NCI-H446 treated with DMSO at 0.1 percent for 48 hours (cell line): ENCODE results near the gene CD300E.
"Not testable (repeated sequence)": the region's sequence is repeated elsewhere in the genome, so short reads cannot be mapped to it uniquely, and the experiment has no call there.

Experiments used
- DNase-seq: peaks from one replicate; lab custom pipeline; 2025; lab: John Stamatoyannopoulos, UW

Gene CD300E, protein sequence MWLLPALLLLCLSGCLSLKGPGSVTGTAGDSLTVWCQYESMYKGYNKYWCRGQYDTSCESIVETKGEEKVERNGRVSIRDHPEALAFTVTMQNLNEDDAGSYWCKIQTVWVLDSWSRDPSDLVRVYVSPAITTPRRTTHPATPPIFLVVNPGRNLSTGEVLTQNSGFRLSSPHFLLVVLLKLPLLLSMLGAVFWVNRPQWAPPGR

DNA sequence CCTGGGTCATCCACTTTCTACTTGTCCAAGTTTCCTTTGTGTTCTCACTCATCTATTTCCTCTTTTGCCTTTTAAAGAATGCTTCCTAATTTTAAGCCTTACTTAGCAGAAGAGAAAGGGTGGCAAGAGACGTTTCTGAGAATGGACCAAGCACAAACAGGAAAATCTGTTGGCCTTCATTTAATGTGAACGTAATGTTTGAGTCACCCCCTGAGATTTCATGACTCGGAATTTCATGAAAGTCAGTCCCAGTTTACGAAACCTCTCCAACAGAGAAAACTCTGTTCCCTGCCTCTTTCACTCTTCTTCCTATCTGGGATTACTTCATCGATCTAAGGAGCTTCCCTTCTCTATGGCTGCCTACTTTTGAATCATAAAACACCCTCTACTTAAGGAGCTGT is at the start of gene CD300E:
TSS of gene CD300E (minus strand) at position 46 of the 401 bp plus-strand sequence. CDS start 117 bp downstream, outside the sequence.
- DNase-seq: no peak

DNA sequence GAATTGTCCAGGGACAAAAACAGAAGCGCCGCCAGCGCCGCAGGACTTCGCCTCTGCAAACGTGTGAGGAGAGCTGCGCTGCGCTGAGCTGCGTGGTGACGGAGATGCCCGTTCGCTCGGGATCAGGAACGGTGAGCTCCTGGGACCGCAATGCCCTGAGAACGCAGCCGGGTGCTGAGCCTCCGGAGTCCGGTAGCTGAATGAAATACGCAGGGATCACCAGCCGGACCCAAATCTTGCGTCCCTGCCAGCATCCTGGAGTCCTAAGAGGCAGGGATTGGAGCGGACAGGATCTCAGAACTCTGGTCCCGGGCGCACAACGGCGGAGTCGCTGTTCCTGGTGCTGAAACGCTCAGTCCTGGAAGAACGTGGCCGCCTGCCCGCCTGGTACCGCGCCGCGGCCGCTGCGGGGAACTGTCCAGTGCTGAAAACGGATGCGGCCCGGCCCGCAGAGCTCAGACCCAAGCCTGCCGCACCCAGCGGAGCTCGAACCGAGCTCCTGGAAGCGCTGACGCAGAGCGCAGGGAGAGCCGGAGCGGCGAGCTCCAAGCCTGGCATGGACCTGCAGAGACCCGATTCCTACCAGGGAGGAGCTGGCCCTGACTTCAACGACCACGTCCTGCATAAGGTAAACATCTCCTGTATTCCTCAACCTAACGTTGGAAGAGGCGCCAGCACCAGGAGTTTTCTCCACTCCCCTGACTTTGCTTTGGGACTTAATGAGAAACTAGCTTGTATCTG is 47.7 kb upstream of the CD300E start:
- no peak for DNase-seq

DNA sequence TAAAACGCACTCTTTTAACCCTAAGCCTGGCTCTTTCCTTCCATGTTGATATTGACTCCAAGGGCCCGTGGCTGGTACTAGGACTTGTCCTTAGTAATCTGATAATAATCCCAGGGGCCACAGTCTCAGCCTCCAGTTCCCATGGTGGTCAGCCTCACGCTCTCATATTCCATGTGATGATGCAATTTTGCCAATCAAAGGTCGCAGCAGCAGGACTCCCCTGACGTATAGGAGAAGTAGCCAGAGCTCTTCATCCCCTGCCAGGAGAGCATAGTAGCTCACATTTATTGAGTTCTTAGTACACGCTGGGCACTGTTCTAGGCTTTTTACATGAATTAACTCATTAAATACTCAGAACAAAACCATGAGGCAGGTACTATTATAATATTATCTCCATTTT is 46.8 kb upstream of the CD300E start:
- no peak for DNase-seq

DNA sequence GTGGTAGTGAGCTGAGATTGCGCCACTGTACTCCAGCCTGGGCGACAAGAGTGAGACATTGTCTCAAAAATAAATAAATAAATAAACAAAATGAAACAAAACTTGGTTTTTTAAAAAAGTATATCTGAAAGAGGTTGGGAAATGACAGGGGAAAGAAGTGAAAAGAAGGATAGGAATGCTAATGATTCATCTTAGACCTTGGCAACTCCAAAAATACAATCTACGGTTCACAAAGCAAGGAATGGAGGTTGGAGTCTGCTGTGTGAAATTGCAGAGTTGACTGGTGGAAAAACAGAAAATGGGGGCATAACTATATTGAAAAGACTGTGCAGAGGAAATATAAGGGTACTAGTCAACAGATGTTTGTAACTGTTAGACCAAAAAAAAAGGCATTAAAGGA is 40.0 kb upstream of the CD300E start:
- DNase-seq: no peak

DNA sequence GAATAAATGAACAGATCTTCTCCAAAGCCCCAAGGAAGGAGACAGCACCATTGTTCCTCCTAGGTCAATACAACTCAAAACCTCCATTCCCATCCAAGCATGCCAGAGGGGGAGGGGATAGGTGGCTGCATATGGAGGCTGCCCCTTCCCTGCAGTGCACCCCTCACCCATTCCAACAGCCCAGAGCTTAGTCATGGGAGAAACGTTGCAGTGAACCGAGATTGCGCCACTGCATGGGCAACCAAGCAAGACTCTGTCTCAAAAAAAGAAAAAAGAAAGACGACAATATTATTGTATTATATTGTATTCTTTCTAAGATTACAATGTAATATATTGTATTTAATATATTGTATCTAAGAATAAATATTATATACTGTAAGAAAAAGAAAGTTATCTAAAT is 36.4 kb upstream of the CD300E start:
- no peak for DNase-seq

DNA sequence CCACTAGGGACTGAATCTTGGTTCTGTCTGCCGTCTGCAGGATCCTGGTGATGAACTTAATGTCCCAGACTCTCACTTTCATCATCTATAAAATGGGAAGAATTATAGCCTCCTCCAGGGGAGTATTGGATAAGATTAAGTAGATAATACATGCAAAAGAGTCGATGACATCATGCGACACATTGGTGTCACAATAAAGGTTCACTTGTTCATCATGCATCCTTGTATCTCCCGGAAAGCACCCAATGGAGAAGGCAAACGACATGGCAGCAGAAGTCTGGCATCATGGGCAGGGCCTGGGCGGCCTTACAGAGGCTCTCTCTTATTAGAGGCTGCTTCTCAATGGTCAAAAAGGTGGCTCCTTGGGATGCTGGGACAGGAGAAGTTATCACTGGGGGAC is 35.1 kb upstream of the CD300E start:
- DNase-seq: no peak

DNA sequence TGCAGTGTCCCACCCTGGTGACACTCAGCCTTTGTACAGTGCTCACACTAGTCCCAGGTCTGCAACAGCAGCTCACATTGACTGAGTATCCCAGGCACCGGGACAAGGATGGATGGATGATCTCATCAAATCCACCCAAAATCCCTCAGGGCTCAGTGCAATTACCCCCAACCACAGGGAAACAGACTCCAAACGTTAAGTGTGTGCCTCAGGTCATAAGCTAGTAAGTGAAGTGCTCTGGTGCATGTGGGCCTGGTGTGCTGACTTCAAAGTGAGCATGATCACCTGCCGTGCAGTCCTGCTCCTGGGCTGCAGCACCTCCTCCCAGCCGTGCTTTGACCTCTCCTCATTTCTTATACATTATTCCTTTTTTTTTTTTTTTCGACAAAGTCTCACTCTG is 31.2 kb upstream of the CD300E start:
- no peak for DNase-seq

DNA sequence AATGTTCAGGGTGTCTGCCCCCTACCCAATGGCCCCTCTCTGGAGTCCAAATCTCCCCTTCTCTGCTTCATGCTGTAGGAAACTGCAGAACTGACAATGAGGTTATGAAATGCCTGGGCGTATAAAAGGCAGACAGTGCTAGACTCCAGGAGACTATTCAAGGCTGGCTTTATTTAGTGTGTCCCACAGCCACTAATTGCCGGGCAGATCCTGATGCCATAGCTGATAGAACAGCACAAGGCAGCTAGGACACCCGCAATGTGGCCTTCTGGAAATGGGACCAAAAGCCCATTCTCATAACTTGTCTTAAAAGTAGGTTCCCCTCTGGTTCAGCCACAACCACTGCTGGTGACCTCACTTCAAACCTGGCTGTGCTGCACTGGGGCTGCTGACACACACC is 28.5 kb upstream of the CD300E start:
- no peak for DNase-seq

DNA sequence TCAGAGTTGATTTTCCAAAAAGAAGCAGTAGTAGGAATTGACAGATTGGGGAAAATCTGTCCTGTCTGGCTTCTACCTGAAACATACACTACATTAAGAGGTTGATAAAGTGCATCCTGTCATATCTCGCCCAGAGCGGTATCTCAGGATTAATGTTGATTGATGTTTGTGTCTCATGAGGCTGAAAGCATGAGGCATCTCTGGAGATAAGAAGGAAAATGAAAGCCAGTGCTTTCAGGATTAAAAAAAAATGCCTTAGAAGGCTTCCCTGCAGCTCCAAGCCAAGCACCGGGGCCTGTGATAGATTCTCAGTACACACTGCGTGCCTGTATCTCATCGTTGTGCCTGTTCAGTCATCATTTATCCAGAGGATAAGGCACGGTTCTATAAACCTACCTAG is 26.4 kb upstream of the CD300E start:
- DNase-seq: no peak

DNA sequence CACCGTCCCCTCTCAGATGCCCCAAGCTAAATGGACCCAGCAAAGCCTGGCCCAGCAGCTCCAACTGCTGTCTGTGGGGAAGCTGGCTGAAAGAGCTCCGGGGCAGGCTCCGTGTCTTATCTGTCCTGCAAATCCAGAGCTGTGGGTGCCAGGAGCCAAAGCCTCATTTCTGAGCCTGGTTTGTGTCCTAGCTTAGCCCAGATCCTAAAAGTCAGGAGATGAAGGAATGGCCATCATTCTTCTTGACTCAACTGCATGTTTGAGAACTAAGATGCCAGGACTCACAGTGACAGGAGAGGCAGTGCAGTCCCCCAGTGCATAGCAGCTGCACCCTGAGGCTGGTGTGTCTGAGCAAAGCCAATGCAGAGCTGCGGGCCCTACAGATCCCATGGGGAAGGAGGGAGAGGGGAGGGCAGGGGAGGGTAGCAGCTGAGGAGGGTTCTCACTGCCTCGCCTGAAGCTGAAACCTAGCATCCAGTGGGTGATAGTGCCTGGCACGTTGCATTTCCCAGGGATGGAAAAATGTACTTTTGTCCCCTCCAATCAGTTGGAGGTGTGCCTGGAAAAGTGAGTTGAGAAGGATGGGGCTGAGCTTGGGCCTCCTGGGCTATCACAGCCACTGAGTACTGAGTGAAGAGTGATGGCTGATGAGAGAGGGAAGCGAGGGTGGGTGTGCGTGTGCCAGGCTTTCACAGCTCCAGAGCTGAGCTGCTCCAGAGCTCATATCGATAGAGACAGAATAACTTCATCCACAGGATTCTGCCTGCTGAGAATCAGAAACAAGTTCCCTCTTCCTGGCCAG is 24.5 kb upstream of the CD300E start:
- no peak for DNase-seq

DNA sequence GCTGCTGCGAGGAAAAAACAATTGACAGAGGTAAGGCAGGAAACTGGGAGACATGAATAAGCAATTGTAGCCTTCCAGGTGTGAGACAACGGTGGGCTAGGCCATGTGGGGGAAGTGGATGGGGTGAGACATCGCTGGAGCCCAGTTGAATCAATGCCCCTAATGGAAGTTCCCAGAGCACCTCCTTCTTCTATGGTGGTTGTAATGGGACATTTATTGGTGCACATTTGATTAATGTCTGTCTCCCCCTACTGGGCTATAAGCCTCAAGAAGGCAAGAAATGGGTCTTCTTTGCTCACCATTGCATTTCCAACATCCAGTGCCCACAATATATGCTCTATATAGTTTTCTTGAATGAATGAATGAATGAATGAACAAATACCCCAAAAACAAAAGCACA is 22.7 kb upstream of the CD300E start:
- no peak for DNase-seq

DNA sequence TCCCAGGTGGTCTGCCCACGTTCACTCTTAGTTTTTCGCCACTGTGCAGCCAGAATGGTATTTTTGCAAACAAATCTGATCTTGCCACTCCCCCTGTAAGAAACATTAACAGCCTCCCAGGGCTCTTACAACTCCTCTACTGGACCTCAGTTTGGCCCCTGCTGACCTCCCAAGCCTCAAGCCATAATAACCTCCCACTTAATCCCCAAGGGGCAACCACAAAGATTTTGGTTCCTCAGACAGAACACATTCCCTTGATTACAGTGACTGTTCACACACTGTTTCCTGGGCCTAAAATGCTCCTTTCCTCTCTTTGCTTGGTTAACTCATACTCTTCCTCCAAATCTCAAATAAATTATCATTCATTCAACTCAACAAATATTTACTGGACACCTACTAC is 21.5 kb upstream of the CD300E start:
- no peak for DNase-seq

DNA sequence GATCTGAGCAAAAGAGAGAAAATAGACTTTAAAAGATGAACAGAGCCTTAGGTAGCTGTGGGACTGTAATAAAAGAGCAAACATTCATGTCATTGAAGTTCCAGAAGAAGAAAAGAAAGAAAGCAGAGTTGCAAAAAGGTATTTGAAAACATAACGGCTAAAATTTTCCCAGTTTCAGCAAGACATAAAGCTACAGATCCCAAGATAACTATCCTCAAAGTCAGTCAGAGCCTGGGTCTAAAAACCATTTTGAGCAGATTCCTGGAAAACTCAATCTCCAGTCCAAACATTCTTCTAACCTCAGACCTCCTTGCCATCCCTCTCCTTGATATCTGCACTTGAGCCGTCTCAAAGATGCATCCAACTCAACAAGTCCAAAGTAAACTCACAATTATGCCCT is 20.9 kb upstream of the CD300E start:
- no peak for DNase-seq

DNA sequence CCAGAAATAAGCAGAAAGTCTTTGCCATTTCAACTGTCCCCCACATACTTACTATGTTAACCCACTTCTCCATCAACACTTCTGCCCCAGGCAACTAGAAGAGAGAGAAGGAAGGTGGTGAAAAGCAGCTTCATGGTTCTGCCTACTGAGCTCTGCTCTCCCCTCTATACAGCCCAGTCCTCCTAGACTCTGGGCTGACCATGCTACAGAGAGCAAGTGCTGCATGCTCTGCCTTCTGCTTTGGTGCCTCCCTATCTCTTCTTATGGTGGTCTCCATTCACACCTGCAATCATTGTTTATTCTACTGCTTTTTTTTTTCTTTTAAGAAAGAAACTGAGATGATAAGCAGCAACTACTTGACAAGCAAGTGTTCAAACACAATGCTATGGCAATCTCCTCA is 20.3 kb upstream of the CD300E start:
- no peak for DNase-seq

DNA sequence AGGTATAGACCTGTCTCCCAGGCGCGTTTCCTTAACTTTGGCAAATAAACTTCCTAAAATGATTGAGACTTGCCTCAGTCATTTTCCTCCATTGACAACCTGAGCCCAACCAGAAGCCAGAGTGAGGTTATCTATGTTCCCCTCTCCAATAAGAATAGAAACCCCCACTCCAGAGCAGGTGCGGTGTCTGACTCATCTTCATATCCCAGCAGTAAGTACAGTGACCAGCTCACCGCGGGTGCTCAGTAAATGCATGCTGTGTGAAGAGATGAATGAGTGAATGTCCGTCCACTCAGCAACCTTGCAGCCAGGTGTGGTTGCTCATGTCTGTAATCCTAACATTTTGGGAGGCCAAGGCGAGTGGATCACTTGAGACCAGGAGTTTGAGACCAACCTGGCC is 19.5 kb upstream of the CD300E start:
- no peak for DNase-seq

DNA sequence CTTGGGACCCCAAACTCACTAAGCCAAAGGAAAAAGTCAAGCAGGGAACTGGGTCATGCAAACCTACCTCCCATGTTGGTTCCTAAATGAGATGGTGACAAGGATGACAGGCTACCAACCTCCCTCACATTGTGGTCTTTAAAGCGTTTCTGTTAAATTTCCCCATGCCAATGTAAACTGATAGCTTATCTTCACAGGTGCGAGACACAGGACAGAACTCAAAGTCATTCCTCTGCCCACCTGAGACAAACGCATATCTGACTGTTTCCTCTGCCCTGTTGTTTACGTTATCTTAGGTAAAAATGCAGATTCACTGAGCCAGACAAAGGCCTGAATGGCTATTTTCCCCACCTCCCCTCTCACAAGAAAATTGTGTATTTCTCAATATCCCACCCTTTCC is 19.0 kb upstream of the CD300E start:
- DNase-seq: no peak

DNA sequence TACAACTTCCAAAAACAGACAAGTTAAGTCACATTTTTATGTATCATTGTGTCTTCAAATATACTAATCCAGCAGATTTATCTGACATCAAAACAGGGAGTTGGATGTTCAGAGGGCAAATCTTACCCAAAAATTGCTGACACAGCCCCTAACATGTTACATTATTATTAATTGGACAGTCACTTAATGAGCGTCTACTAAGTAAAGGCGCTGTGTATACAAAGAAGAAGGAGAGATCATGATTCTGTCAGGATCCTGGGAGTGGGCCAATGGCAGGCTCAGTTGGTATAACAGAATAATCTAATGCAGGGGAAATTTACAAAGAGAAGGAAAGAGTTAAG is 18.4 kb upstream of the CD300E start:
- no peak for DNase-seq

DNA sequence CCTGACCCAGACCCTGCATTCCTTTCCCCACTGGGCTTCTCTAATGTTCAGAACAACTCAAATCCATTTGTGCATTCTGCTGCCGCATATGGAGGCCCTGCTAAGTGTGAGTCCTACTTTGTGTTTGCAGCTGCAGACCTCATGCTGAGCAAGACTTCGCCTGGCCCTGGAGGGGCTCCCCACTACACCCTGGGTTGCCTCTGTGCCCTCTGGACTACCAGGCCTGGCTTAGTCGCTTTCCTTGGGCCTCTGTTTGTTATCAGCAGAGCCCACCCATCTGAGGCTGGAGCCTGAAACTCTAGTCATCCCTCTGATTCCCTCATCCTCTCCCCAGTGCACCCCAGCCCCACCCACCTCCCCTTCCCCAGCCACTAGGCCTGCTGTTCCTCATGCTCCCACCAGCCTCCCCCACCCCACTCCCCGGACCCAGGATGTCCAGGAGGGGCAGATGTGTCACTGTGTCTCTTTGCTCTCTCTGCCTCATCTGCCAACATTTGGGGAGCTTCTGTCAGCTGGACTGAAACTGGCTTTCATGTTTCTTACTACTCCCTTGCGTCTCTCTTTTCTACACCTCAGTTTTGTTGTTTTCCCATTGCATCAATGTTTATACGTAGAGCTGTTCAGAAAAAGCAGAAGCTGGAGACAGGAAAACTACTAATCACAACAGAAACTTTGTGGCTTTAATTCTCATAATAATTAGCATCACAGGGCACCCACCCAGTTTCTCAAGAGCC is 17.9 kb upstream of the CD300E start:
- no peak for DNase-seq

DNA sequence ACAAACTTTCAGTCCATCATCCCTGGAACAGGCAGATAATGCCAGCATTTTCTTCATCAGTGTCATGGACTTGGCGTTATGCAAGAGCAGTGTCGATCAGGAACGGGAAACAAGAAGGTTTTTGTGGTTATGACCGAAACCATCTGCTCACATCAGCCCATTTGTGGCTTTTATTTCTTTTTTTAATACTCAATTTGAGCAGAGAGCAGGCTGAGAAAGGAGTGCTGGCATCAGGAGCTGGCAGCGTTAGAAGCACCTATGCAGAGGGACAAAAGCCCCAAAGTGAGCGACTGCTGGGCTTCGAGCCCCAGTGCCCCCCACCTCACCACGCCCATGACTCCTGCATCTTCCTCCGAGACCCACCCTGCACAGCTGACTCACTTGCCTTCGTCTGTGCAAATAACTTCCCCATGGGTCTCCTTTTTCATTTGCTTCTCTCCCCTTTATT is 16.2 kb upstream of the CD300E start:
- DNase-seq: no peak

DNA sequence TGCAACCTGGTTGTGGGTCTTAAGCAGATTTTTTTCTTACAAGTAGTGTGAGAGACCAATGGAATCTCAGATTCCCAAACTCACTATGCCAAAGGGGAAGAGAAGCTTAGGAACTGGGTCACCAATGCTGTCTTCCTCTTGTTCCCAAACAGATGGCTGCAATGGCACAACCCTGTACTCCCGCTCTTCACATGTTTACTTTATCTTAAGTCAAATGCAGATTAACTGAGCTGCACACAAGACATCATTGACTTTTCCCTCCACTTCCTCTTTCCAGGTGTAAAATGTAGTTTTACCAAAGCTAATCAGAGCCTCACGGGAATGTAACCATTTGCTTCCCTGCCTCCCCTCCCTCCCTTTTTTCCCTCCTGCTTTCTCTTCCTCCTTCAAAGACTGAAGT is 14.4 kb upstream of the CD300E start:
- DNase-seq: no peak

DNA sequence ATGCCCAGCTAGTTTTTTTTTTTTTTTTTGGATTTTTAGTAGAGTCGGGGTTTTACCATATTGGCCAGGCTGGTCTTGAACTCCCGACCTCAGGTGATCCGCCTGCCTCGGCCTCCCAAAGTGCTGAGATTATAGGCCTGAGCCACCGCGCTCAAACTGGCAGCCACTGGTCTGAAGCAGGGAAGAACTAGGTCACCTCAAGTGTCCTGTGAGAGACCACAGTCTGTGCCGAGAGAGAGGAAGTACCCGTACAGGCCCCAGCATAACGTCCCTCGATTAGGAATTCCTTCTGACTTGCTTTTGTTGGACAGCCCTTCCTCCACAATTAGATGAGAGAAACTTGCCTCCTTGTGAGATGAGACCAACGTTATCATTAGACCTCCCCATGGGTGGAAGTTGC is 13.7 kb upstream of the CD300E start:
- no peak for DNase-seq

DNA sequence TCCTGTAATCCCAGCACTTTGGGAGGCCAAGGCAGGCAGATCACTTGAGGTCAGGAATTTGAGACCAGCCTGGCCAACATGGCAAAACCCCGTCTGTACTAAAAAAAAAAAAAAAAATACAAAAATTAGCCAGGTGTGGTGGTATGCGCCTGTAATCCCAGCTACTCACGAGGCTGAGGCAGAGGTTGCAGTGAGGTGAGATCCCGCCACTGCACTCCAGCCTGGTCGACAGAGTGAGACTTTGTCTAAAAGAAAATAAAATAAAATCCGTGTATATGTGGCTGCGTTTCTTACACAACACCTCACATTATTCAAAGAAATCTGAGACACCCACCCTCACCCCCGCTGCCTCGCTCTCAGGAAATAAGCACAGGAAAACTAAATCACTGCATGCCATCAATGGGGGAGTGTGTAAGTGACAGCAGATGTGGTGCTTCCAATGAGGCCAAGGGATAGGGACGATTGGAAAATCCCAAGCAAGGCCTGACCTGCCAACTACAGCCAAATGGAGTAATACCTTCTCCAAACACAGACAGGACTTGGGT is 13.1 kb upstream of the CD300E start:
- not testable (repeated sequence) for DNase-seq
